GM21423 (cell line): Measurements from ENCODE around the gene ANKRD40.

Source experiments
- ATAC-seq: cut with Tn5 transposase; IDR thresholded peaks from one replicate; pipeline ENCODE4 v1.9.1; 2021; ENCODE audit warnings: mild to moderate bottlenecking, moderate library complexity; ENCODE audit not compliant: unreplicated experiment

ANKRD40 gene

DNA sequence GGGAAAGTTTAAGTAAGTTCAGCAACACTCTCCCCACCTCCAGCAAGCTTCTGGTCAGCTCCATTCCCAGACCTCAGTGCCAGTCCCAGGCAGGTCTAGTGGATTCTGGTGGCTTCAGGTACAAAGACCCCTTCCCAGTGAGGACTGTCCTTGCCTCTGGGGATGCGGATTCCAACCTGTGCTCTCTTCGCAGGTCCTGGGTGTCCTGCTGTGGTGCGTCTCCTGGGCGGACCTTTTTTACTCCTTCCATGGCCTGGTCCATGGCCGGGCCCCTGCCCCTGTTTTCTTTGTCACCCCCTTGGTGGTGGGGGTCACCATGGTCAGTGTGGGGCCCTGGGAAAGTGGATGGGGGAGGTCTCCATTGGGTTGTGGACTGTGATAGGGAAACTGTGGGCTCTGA lies 51.2 kb downstream of the ANKRD40 start:
- ATAC-seq, result no peak

DNA sequence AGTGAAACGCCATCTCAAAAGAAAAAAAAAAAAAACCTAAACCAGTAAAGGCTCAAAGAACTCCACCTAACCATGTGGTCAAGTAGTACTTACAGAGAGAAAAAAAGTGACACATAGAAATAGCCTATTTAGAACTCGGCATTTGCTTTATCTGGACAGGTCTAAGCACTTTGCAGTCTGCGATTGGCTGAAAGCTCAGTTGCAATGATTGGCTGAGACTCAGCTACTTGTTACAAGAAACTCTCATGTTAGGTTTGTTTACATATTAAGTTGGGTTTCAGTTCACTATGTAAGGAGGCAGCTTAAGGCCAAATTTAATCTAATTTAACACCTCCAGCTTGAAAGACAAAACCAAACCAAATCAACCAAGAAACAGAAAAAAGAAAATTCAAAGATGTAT lies 54.0 kb downstream of the ANKRD40 start:
- ATAC-seq, result no peak

DNA sequence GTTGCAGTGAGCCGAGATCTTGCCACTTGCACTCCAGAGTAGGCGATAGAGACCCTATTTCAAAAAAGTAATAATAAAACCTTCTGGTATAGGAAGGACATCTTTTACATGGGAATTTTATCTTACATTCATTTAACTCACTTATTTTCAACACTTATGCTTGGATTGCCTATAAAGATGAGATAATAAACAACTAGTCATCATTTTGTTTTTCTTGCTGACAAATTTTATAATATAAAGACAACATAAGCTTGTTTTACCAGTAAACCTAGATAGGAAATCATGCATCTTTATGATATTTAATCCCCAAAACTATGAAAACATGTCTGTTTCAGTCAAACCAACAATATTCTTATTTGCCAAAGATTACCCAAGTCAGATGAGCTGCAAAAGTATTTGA lies 56.1 kb downstream of the ANKRD40 start:
- no peak for ATAC-seq

DNA sequence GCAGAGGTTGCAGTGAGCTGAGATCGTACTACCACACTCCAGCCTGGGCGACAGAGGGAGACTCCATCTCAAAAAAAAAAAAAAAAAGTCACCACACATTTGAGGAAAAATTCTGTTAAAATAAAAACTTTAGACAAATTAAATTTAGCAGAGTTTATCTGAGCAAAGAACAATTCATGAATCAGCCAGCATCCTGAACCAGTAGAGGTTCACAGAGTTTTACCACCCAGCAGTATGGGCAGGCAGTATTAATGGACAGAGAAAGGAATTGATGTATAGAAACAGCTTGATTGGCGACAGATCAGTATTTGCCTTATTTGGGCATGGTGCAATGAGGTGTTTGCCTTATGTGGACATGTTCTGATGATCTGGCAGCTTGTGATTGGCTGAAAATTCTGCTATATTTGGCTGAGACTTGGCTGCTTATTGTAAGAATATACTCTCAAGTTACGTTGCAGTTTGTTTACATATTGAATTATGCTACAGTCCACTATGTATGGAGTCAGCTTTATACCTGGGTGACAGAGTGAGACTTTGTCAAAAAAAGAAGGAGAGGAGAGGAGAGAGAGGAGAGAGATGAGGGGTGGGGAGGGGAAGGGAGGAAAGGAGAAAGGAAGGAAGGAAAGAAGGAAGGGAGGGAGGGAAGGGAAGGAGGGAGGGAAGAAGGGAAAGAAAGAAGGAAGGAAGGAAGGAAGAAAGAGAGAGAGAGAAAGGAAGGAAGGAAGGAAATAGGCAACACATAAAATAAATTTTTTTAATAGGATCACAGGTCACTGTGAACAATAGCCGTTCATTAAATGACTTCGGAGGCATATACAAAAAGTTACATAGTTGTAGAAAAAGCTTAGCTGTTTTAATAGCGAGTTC lies 58.4 kb downstream of the ANKRD40 start:
- no peak for ATAC-seq

DNA sequence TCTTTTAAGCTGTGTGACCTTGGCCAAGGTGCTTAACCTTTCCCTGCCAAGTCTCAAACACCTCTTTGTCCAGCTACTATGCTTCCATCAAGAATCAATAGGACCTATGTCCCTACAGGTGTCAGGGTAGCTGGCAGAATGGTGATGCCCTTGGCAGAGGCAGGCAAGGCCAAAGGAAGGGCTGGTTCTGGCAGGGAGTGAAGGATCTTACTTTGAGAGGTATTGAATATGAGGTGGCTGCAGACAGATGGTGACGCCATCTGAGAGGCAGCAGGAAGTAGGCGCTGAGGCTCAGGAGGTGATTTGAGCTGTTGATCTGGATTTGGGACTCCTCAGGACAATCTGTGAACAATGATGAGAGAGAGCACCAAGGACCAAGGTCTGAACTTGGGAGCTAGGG lies 60.5 kb downstream of the ANKRD40 start:
- no peak for ATAC-seq

DNA sequence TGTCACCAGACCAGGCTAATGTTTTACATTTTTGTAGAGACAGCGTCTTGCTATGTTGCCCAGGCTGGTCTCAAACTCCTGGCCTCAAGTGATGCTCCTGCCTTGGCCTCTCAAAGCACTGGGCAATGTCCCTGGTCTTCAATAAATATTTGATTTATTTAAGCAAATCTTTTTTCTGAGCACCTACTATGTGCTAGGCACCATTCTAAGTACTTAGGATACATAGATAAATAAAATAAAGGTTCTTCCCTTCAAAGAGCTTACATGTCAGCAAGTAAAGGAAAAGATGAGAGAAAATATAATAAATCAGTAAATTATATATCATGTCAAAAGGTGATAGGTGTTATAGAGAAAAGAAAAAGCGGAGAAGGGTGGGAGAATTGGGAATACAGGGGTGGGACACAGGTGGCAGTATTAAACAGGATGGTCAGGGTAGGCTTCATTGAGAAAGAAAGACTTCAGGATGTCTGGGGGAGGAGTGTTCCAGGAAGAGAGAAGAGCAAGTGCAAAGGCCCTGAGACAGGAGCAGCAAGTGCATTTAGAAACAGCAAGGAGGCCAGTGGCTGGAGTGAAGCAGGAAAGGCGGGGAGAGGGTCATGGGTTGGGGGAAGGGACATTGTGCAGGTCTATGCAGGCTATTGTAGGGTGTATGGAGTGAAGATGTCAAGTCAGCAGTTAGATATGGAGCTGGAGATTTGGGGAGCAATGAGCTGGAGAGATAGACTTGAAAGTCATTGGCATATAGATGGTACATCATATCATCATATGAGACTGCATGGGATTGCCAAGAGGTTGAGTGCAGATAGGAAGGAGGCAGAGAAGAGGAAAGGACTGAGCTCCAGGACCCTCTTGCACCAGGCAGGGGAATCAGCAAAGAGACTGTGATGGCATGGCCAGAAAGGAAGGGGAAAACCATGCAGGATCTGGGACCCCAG lies 61.7 kb downstream of the ANKRD40 start:
- ATAC-seq, result no peak
